GM12801 (cell line): Measurements from ENCODE around the gene GABPB2.

Source experiments
- CTCF ChIP-seq: IDR thresholded peaks from one replicate; pipeline ENCODE4 v1.5.1; 2011; ENCODE audit warnings: control low read depth; ENCODE audit not compliant: insufficient read length; ENCODE audit errors: extremely low read depth

The GABPB2 gene

GRCh38 chr1:151060657-151061421 is 9.7 kb upstream of the GABPB2 start:
- TF ChIP-seq CTCF = no peak

- TF ChIP-seq CTCF = no peak
These were observed 8.9 kb upstream of the GABPB2 start for GRCh38 chr1:151061704-151062103.

- TF ChIP-seq CTCF = no peak
These were observed 7.7 kb upstream of the GABPB2 start for GRCh38 chr1:151062741-151063371.

- no peak for TF ChIP-seq CTCF
These were observed 5.4 kb upstream of the GABPB2 start for GRCh38 chr1:151065089-151065645.

GRCh38 chr1:151067185-151067584 is 3.4 kb upstream of the GABPB2 start:
- TF ChIP-seq CTCF = no peak

GRCh38 chr1:151069103-151069486 is 1.5 kb upstream of the GABPB2 start:
- TF ChIP-seq CTCF = no peak

- no peak for TF ChIP-seq CTCF
These were observed 1.7 kb downstream of the GABPB2 start for GRCh38 chr1:151072224-151072623.
